Fibroblast of villous mesenchyme (primary cell): ENCODE results near the gene CCN6. TPM values are rescaled to one million over a fixed set of nuclear protein-coding genes. Genes with fewer than 3 reads are reported as not detected.
"Not testable (repeated sequence)": the region's sequence is repeated elsewhere in the genome, so short reads cannot be mapped to it uniquely, and the experiment has no call there.

Source experiments
- DNase-seq: peaks from one replicate; pipeline ENCODE4 v3.0.0-alpha.2; 2010; ENCODE audit warnings: low read depth
- H3K4me3 ChIP-seq: 2 replicates; pipeline ENCODE4 v1.5.1; 2011; ENCODE audit warnings: low read depth, mild to moderate bottlenecking, low read length
- CTCF ChIP-seq: IDR thresholded peaks from 2 replicates; pipeline ENCODE4 v1.5.1; 2012; ENCODE audit warnings: low read depth, mild to moderate bottlenecking, low read length; ENCODE audit not compliant: insufficient read depth
- total RNA-seq: library from RNA; depleted of rRNA; stranded (reverse); fragments of >200 nt; gene quantifications from 2 replicates; pipeline ENCODE4 v1.2.3, GENCODE V29; 2012

The CCN6 gene
- total RNA-seq, 1 donor, result not detected

DNA sequence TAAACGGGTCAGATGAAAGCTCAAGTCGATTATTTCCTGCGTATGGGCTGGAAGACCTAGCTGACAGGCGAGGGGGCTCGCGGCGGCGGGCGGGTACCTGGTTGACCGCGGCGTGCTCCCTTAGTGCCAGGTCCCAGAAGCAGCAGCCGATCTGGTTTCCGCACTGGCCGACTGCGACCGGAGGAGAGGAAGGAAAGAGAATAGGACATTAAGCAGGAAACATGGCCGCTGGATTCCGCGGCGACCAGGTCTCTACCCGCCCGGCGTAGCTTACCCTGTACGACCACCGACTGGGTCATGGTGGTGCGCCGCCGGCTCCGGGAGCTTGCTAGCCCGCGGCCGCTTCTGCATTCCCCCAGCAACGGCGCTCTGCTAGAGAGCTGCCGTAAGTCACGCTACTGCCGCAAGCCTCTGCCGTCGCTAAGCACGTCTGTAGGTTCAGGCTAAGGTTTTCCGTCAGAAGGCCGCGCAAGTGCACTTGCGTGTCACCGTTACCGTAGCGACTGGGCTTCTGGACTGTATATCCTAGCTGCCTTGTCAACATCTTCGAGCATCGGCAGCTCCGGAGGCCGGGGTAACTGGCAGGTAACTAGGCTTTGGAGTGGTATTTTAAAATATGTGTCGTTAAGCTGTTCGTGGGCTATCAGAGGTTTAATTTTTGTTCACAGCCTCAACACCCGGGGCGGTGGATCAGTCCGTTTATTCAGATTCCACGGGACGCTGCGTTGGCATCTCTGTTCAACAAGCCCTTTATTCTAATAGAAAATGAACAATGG is 33.4 kb downstream of the CCN6 start, which contains the start of the genes FAM229B and TUBE1:
TSS of gene FAM229B (plus strand) at position 456 of the 776 bp plus-strand sequence. CDS start 11,693 bp downstream, outside the sequence.
TSS of gene TUBE1 (minus strand) at position 347 of the 776 bp plus-strand sequence. CDS start at position 299, 48 bp downstream.
- DNase-seq, result peak; percentile 96
- TF ChIP-seq CTCF, result no peak
- peak within 1 kb of the TSS; percentile 75 for H3K4me3 ChIP-seq

DNA sequence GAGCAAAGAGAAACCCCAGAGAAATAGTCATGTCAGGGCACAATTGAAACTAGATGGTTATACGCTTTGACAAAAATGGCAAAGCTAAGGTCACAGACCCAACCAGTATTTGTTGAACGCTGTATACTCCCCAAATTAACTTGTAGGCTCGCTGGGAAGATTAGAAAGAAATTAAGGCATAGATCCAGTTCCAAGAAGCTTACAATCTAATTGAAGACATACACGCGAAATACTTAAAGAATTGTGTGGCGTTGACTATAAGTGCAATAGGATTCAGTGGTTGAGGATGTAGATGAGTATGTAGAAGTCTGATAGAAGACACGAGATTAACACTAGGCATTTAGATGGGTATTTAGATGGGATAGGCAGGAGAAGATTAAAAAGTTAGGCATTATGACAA is 34.0 kb downstream of the CCN6 start:
- no peak for DNase-seq

DNA sequence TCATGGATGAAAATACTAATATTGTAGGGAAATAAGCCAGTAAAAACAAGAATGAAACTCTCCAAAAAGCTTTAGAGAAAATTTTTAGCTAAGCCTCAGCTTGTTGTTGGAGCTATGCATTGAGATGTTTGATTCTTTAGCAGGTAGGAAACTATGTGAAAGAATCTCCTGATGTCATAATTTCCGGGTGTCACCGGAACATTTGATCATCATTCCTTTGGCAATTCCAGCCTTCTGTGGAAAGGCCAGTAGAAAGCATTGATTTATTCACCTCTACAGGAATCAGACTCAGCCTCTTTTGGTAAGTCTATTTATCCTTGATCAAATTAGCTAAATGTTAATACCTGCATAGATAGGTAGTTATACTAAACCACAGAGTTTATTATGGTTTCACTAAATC is 43.0 kb downstream of the CCN6 start:
- TF ChIP-seq CTCF, result no peak
- DNase-seq, result no peak
- H3K4me3 ChIP-seq, result no peak overlapping the region

More for the DNA sequence above, 34.0 kb downstream of the CCN6 start:
- TF ChIP-seq CTCF, result no peak
- peak overlapping the region; percentile 75 for H3K4me3 ChIP-seq

GRCh38 chr6:112100561-112100960 is 46.7 kb downstream of the CCN6 start:
- DNase-seq, result no peak
- no peak overlapping the region for H3K4me3 ChIP-seq
- no peak for TF ChIP-seq CTCF

GRCh38 chr6:112106026-112106425 is 52.1 kb downstream of the CCN6 start:
- DNase-seq, H3K4me3 ChIP-seq: not testable (repeated sequence)

DNA sequence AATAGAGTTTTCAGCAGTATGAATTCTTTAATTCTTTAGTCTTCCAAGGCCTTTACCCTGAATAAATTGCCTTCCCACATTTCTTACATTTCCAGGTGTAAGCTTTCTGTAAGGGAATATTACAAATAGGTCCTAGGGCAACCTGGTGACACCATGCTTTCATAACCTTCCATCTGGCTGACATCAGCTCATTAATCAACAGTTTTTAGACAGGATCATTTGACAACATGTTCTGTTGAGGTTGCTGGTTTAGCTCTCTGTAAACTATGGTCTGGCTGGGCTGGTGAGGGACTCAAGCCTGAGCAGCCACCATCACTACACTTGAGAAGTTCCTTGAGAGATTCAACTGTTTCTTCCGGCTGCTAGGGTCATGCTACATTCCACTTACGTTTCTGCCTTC is 52.7 kb downstream of the CCN6 start:
- DNase-seq, result no peak
- no peak overlapping the region for H3K4me3 ChIP-seq
- TF ChIP-seq CTCF, result no peak

DNA sequence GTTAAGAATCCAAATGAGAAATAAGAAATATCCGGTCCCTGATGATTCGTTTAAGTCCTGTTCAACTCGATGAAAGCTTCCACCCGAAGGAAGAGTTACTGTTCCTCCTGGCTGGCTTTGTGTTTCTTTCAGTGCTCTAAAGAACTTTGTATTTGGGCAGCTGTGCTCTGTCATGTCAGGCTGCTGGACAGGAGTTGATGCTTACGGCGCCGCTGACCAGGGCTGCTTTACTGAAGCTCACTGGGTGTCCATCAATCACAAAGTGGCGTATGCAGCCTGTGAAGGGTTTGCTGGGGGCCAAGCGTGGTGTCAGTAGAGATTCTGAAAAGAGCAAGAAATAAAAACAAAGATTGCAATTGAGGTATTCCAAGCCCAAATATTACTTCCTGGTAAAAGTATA is 55.4 kb downstream of the CCN6 start:
- DNase-seq, result no peak
- no peak overlapping the region for H3K4me3 ChIP-seq
- no peak for TF ChIP-seq CTCF
